A673 (cell line): ENCODE results near the gene MATN1.

Experiments used
- CTCF ChIP-seq: fragments of 300-800, 200-600 bp; sonication (generic); conservative IDR thresholded peaks from 2 replicates; pipeline ENCODE4 v1.5.1; 2017; ENCODE audit warnings: low read depth, mild to moderate bottlenecking, antibody characterized with exemption, low read length, moderate library complexity, mixed read lengths
- EZH2 ChIP-seq: fragments of 200-600 bp; sonication (generic); IDR thresholded peaks from 2 replicates; pipeline ENCODE4 v1.6.1; 2017; ENCODE audit warnings: borderline replicate concordance, low read depth, mild to moderate bottlenecking, mixed read lengths, antibody characterized with exemption, low read length; ENCODE audit not compliant: poor library complexity, severe bottlenecking

GRCh38 chr1:30726773-30727684 lies 3.6 kb upstream of the MATN1 start:
- TF ChIP-seq CTCF (no peak), EZH2 (no peak)
